Measurements from ENCODE around the gene NPRL2.
"Not testable (repeated sequence)": the region's sequence is repeated elsewhere in the genome, so short reads cannot be mapped to it uniquely, and the experiment has no call there.

Gene NPRL2

DNA sequence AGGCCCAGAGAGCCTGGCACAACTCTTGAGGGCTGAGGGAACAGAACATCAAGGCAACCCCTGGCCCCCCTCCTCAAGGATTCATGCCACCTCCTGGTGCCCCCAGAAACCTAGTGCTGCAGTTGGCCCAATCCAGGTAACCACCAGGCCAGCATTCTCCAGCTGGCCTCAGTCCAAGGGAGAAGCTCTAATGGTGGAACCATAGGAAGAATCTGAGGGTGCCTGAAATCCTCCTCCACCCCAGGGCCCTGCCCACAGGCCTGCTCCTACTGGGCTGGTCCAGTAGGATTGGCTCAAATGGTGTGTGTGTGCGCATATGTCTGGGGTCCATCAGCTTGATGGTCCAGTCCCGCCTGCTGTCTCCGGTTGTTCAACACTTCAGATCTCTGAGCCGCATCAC, 35.8 kb downstream of the NPRL2 start:
- no peak overlapping the region for H3K4me3 ChIP-seq (ENCODE audit: low read depth, low read length)
- TF ChIP-seq, protein P1, sequence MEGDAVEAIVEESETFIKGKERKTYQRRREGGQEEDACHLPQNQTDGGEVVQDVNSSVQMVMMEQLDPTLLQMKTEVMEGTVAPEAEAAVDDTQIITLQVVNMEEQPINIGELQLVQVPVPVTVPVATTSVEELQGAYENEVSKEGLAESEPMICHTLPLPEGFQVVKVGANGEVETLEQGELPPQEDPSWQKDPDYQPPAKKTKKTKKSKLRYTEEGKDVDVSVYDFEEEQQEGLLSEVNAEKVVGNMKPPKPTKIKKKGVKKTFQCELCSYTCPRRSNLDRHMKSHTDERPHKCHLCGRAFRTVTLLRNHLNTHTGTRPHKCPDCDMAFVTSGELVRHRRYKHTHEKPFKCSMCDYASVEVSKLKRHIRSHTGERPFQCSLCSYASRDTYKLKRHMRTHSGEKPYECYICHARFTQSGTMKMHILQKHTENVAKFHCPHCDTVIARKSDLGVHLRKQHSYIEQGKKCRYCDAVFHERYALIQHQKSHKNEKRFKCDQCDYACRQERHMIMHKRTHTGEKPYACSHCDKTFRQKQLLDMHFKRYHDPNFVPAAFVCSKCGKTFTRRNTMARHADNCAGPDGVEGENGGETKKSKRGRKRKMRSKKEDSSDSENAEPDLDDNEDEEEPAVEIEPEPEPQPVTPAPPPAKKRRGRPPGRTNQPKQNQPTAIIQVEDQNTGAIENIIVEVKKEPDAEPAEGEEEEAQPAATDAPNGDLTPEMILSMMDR (IDR thresholded peaks at IDR 0.05; ENCODE audit: low read depth, low read length): no peak
- in situ Hi-C loops (cut with HindIII; ENCODE audit: low sequenced_read_pairs): no loop called here
- DNase-seq (ENCODE audit: low read depth, low spot score): no peak

DNA sequence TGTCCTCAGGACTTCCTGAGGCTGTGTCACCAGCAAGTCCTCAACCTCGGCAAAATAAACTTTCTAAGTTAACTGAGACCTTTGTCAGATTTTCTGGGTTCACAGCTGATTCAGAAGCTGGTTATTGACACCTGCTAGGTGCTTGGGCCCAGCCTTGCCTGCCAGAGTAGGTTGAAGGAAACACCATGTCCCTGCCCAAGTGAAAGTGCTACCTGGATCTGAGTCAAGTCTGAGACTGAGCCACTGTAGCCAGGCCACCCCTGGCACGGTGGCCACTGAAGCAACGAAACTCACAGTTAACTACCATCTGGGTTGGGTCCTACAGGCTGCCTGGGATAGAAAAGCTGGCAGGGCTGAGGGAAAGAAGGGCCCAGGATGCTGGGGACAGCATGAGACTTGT, 36.2 kb downstream of the NPRL2 start:
- in situ Hi-C loops (cut with HindIII; ENCODE audit: low sequenced_read_pairs): no loop called here
- no peak for DNase-seq (ENCODE audit: low read depth, low spot score)
- H3K4me3 ChIP-seq (ENCODE audit: low read depth, low read length): no peak overlapping the region
- TF ChIP-seq, protein P1 (IDR thresholded peaks at IDR 0.05; ENCODE audit: low read depth, low read length): no peak

DNA sequence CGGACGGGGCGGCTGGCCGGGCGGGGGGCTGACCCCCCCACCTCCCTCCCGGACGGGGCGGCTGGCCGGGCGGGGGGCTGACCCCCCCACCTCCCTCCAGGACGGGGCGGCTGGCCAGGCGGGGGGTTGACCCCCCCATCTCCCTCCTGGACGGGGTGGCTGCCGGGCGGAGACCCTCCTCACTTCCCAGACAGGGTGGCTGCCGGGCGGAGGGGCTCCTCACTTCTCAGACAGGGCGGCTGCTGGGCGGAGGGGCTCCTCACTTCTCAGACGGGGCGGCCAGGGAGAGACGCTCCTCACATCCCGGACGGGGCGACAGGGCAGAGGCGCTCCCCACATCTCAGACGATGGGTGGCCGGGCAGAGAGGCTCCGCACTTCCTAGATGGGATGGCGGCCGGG, 38.5 kb downstream of the NPRL2 start:
- DNase-seq (ENCODE audit: low read depth, low spot score); in situ Hi-C loops (cut with HindIII; ENCODE audit: low sequenced_read_pairs); H3K4me3 ChIP-seq (ENCODE audit: low read depth, low read length): not testable (repeated sequence)

DNA sequence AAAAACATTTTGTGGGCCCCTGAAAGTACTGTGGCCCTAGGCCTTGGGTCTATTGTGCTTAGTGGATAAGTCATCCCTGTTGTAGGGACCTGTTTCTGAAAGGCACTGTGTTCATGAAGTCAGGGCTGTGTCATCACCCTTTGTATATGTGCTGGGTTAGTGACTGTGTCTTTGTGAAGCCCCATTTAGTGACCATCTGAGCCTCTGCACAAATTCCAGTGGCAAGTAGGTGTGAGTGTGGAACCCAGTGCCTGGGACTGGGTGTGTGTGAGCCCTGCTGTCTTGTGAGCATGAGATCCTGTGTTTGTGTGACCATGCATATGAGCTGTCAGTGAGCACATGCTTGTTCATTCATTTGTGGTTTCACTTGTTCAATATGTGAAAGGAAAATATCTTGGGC, 46.0 kb downstream of the NPRL2 start:
- peak; percentile 37 for DNase-seq (ENCODE audit: low read depth, low spot score)
- H3K4me3 ChIP-seq (ENCODE audit: low read depth, low read length): no peak overlapping the region
- in situ Hi-C loops (cut with HindIII; ENCODE audit: low sequenced_read_pairs): no loop called here
- TF ChIP-seq, protein P1 (IDR thresholded peaks at IDR 0.05; ENCODE audit: low read depth, low read length): no peak

DNA sequence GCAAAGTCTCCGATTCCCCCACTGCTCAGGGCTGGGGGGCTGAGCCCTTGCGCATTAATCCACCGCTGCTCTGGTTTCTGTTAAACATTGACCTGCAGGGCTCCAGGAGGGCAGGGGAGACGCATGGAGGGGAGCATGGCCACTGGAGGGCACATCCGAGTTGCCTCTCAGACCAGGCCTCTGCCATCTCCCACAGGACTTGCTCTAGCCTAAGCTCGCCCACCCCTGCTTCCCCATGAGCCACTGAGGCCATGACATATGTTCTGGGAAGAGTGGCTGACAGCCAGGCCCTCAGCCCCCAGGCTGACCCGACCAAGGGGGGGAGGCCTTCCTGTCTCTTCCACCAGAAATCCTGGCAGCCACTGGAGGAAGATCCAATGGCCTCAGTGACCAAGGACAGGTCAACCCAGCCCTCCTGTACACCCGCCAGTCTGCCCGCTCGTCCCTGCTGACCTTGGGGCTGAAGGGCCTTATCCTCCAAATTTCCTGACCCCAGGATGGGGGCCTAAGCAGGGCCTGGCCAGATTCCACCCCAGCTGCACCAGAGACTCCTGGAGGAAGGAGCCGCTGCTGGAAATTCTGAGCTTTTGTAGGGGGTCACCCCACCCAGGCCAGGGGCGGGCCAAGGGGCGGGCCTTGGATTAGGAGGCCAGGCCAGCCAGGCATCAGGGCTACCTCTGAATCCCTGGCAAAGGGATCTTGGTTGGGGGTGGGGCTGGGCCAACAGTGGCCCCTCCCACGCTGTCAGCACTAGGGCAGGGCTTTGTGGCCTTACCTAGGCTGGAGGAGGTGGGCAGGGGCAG, 47.4 kb downstream of the NPRL2 start, which contains the start of gene HYAL1:
TSS of gene HYAL1 (minus strand) at position 562 of the 803 bp plus-strand sequence. CDS start 618 bp downstream, outside the sequence.
- no peak for DNase-seq (ENCODE audit: low read depth, low spot score)
- in situ Hi-C loops (cut with HindIII; ENCODE audit: low sequenced_read_pairs): no loop called here
- TF ChIP-seq, protein P1 (IDR thresholded peaks at IDR 0.05; ENCODE audit: low read depth, low read length): no peak
- H3K4me3 ChIP-seq (ENCODE audit: low read depth, low read length): no peak within 1 kb of the TSS

DNA sequence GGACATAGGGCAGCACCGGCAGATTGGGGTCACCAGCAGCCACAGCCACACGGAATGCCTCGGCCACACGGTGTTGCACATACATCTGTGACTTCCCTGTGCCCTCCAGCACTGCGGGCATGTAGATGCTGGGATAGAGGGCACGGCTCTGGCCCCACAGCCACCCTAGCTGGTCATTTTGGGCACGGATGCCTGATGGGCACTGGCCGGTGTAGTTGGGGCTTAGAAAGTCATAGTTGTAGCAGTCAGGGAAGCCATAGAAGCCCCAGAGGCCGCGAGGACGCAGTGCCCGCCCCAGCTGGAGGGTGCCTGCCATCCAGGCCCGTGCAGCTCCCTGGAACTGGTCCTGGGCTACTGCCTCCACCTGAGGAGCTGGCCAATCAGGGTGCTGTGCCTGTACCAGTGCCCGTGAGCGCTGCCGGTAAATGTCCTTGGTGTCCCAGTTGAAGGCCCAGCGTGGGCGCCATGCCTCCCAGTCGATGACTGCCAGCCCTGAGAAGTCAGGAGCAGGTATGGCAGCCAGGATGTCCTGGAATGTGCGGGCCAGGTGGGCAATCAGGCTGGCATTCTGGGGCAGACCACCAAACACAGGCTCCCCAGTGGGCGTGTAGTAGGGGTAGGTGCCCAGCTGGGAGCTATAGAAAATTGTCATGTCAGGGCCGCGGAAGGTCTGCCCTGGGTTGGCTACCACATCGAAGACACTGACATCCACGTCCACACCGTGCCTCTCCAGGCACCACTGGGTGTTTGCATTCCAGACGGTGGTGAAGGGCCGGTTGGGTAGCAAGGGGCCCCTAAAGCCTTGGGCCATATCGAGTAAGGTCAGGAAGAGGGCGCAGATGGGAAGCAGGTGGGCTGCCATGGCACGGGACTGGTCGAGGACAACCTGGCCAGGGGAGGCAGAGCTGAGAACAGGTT, 48.2 kb downstream of the NPRL2 start:
- H3K4me3 ChIP-seq (ENCODE audit: low read depth, low read length): no peak overlapping the region
- TF ChIP-seq, protein P1 (IDR thresholded peaks at IDR 0.05; ENCODE audit: low read depth, low read length): no peak
- no peak for DNase-seq (ENCODE audit: low read depth, low spot score)
- in situ Hi-C loops (cut with HindIII; ENCODE audit: low sequenced_read_pairs): no loop called here

All from astrocyte of the spinal cord (primary cell).